Measurements from ENCODE around the gene INMT.

The INMT gene

GRCh38 chr7:30796105-30796869 is 44.4 kb downstream of the INMT start:
- TF ChIP-seq REST (IDR thresholded peaks at IDR 0.05; ENCODE audit: insufficient read depth in 1 of 2, low read depth in 2 of 2, low read length in 2 of 2) = no peak
- no peak for TF ChIP-seq SIN3A (IDR thresholded peaks at IDR 0.05; ENCODE audit: borderline replicate concordance, insufficient read depth, low read length)
- no peak for TF ChIP-seq TAF1 (IDR thresholded peaks at IDR 0.05; ENCODE audit: borderline replicate concordance, insufficient read depth, low read length)
- TF ChIP-seq POLR2AphosphoS5 (IDR thresholded peaks at IDR 0.05; ENCODE audit: low read depth, low read length) = no peak
- TF ChIP-seq FOXP2 (optimal IDR thresholded peaks at IDR 0.05; ENCODE audit: borderline replicate concordance, extremely low read depth, extremely low read length, insufficient read depth) = no peak

- TF ChIP-seq FOXP2 (optimal IDR thresholded peaks at IDR 0.05; ENCODE audit: borderline replicate concordance, extremely low read depth, extremely low read length, insufficient read depth) = no peak
- no peak for TF ChIP-seq SIN3A (IDR thresholded peaks at IDR 0.05; ENCODE audit: borderline replicate concordance, insufficient read depth, low read length)
- TF ChIP-seq TAF1 (IDR thresholded peaks at IDR 0.05; ENCODE audit: borderline replicate concordance, insufficient read depth, low read length) = no peak
- no peak for TF ChIP-seq POLR2AphosphoS5 (IDR thresholded peaks at IDR 0.05; ENCODE audit: low read depth, low read length)
- no peak for TF ChIP-seq REST (IDR thresholded peaks at IDR 0.05; ENCODE audit: insufficient read depth in 1 of 2, low read depth in 2 of 2, low read length in 2 of 2)
These were observed 45.5 kb downstream of the INMT start for GRCh38 chr7:30797176-30798040.

GRCh38 chr7:30799206-30799975 is 47.5 kb downstream of the INMT start:
- TF ChIP-seq FOXP2 (optimal IDR thresholded peaks at IDR 0.05; ENCODE audit: borderline replicate concordance, extremely low read depth, extremely low read length, insufficient read depth) = no peak

GRCh38 chr7:30799976-30800661 is 48.2 kb downstream of the INMT start:
- no peak for TF ChIP-seq POLR2AphosphoS5 (IDR thresholded peaks at IDR 0.05; ENCODE audit: low read depth, low read length)
- TF ChIP-seq TAF1 (IDR thresholded peaks at IDR 0.05; ENCODE audit: borderline replicate concordance, insufficient read depth, low read length) = no peak
- no peak for TF ChIP-seq SIN3A (IDR thresholded peaks at IDR 0.05; ENCODE audit: borderline replicate concordance, insufficient read depth, low read length)
- TF ChIP-seq FOXP2 (optimal IDR thresholded peaks at IDR 0.05; ENCODE audit: borderline replicate concordance, extremely low read depth, extremely low read length, insufficient read depth) = no peak
- no peak for TF ChIP-seq REST (IDR thresholded peaks at IDR 0.05; ENCODE audit: insufficient read depth in 1 of 2, low read depth in 2 of 2, low read length in 2 of 2)

- TF ChIP-seq FOXP2 (optimal IDR thresholded peaks at IDR 0.05; ENCODE audit: borderline replicate concordance, extremely low read depth, extremely low read length, insufficient read depth) (no peak), REST (IDR thresholded peaks at IDR 0.05; ENCODE audit: insufficient read depth in 1 of 2, low read depth in 2 of 2, low read length in 2 of 2) (no peak), TAF1 (IDR thresholded peaks at IDR 0.05; ENCODE audit: borderline replicate concordance, insufficient read depth, low read length) (no peak), SIN3A (IDR thresholded peaks at IDR 0.05; ENCODE audit: borderline replicate concordance, insufficient read depth, low read length) (no peak), POLR2AphosphoS5 (IDR thresholded peaks at IDR 0.05; ENCODE audit: low read depth, low read length) (no peak)
These were observed 48.9 kb downstream of the INMT start for GRCh38 chr7:30800785-30801252.
